ENCODE results near the gene GMDS.

GMDS gene

GRCh38 chr6:2224847-2225382 lies 20.5 kb downstream of the GMDS start:
- Histone ChIP-seq H3K79me2 (ENCODE audit: low read length) (peaks cover 9% of the 10 kb centered on the region), H3K4me2 (ENCODE audit: low read length) (no peak overlapping the region)

GRCh38 chr6:2222275-2222842 lies 23.0 kb downstream of the GMDS start:
- H4K20me1 ChIP-seq (ENCODE audit: insufficient read depth, low read length) = no peaks in the 10 kb centered on the region
- H3K4me3 ChIP-seq (ENCODE audit: low read length) = peak overlapping the region; percentile 82
- no peaks in the 10 kb centered on the region for H3K36me3 ChIP-seq (replicated peaks; ENCODE audit: low read depth, low read length)
- H3K4me1 ChIP-seq (ENCODE audit: low read length) = peaks cover 6% of the 10 kb centered on the region
- H3K79me2 ChIP-seq (ENCODE audit: low read length) = peaks cover 4% of the 10 kb centered on the region
- peak overlapping the region; percentile 94 for H2AFZ ChIP-seq (ENCODE audit: low read depth, low read length)
- no peak overlapping the region for H3K27ac ChIP-seq (ENCODE audit: low read length)
- peak overlapping the region; percentile 92 for H3K4me2 ChIP-seq (ENCODE audit: low read length)
- TF ChIP-seq CTCF (IDR thresholded peaks at IDR 0.05; ENCODE audit: low read depth, low read length) = no peak
- TF ChIP-seq EZH2phosphoT487 (IDR thresholded peaks at IDR 0.05; ENCODE audit: low read depth) = no peak
- no peaks in the 10 kb centered on the region for H3K27me3 ChIP-seq (ENCODE audit: low read depth, low read length)
- H3K9ac ChIP-seq (ENCODE audit: low read length) = peak overlapping the region; percentile 68; the same call in 1 of the 2 replicates
- no peaks in the 10 kb centered on the region for H3K9me3 ChIP-seq (ENCODE audit: insufficient read depth, low read length)

More at GRCh38 chr6:2224847-2225382, 20.5 kb downstream of the GMDS start:
- H4K20me1 ChIP-seq (ENCODE audit: insufficient read depth, low read length) = no peaks in the 10 kb centered on the region
- no peak overlapping the region for H3K4me3 ChIP-seq (ENCODE audit: low read length)
- H3K9ac ChIP-seq (ENCODE audit: low read length) = no peak overlapping the region
- H2AFZ ChIP-seq (ENCODE audit: low read depth, low read length) = no peak overlapping the region
- no peaks in the 10 kb centered on the region for H3K9me3 ChIP-seq (ENCODE audit: insufficient read depth, low read length)
- no peak overlapping the region for H3K27ac ChIP-seq (ENCODE audit: low read length)
- TF ChIP-seq CTCF (IDR thresholded peaks at IDR 0.05; ENCODE audit: low read depth, low read length) (no peak), EZH2phosphoT487 (IDR thresholded peaks at IDR 0.05; ENCODE audit: low read depth) (no peak)
- H3K4me1 ChIP-seq (ENCODE audit: low read length) = peaks cover 6% of the 10 kb centered on the region
- no peaks in the 10 kb centered on the region for H3K27me3 ChIP-seq (ENCODE audit: low read depth, low read length)
- H3K36me3 ChIP-seq (replicated peaks; ENCODE audit: low read depth, low read length) = no peaks in the 10 kb centered on the region

- Histone ChIP-seq H3K4me1 (ENCODE audit: low read length) (peaks cover 6% of the 10 kb centered on the region), H3K27me3 (ENCODE audit: low read depth, low read length) (no peaks in the 10 kb centered on the region), H2AFZ (ENCODE audit: low read depth, low read length) (peak overlapping the region; percentile 94), H3K36me3 (replicated peaks; ENCODE audit: low read depth, low read length) (no peaks in the 10 kb centered on the region), H3K79me2 (ENCODE audit: low read length) (peaks cover 4% of the 10 kb centered on the region), H3K9me3 (ENCODE audit: insufficient read depth, low read length) (no peaks in the 10 kb centered on the region), H3K4me2 (ENCODE audit: low read length) (peak overlapping the region; percentile 92), H3K27ac (ENCODE audit: low read length) (no peak overlapping the region), H3K9ac (ENCODE audit: low read length) (peak overlapping the region; percentile 68), H4K20me1 (ENCODE audit: insufficient read depth, low read length) (no peaks in the 10 kb centered on the region), H3K4me3 (ENCODE audit: low read length) (peak overlapping the region; percentile 82)
- TF ChIP-seq CTCF (IDR thresholded peaks at IDR 0.05; ENCODE audit: low read depth, low read length) = no peak
- TF ChIP-seq EZH2phosphoT487 (IDR thresholded peaks at IDR 0.05; ENCODE audit: low read depth) = no peak
Measured at GRCh38 chr6:2221726-2222274, 23.6 kb downstream of the GMDS start.

GRCh38 chr6:2220154-2220553 lies 25.3 kb downstream of the GMDS start:
- H3K79me2 ChIP-seq (ENCODE audit: low read length) = peaks cover 4% of the 10 kb centered on the region

More at GRCh38 chr6:2220154-2220553, 25.3 kb downstream of the GMDS start:
- Histone ChIP-seq H2AFZ (ENCODE audit: low read depth, low read length) (no peak overlapping the region), H4K20me1 (ENCODE audit: insufficient read depth, low read length) (no peaks in the 10 kb centered on the region), H3K27me3 (ENCODE audit: low read depth, low read length) (no peaks in the 10 kb centered on the region), H3K27ac (ENCODE audit: low read length) (no peak overlapping the region), H3K9ac (ENCODE audit: low read length) (no peak overlapping the region), H3K4me2 (ENCODE audit: low read length) (no peak overlapping the region), H3K9me3 (ENCODE audit: insufficient read depth, low read length) (no peaks in the 10 kb centered on the region), H3K36me3 (replicated peaks; ENCODE audit: low read depth, low read length) (no peaks in the 10 kb centered on the region), H3K4me3 (ENCODE audit: low read length) (no peak overlapping the region), H3K4me1 (ENCODE audit: low read length) (peaks cover 6% of the 10 kb centered on the region)
- TF ChIP-seq CTCF (IDR thresholded peaks at IDR 0.05; ENCODE audit: low read depth, low read length) = no peak
- TF ChIP-seq EZH2phosphoT487 (IDR thresholded peaks at IDR 0.05; ENCODE audit: low read depth) = no peak

Measured in OCI-LY3 (cell line).